HepG2 (cell line): ENCODE data around the gene SEMA3F. TPM values are rescaled to one million over a fixed set of nuclear protein-coding genes. Genes with fewer than 3 reads are reported as not detected.

ENCODE experiments used
- CC2D1A ChIP-seq: sonication (generic); formaldehyde crosslinking; IDR thresholded peaks from 2 replicates; pipeline ENCODE4 v1.8.1; 2023; ENCODE audit warnings: mild to moderate bottlenecking, missing genetic modification reagents
- DNMT3B ChIP-seq: conservative IDR thresholded peaks from 2 replicates; pipeline ENCODE4 v1.6.1; 2016; ENCODE audit warnings: missing biosample characterization, control low read depth
- EED ChIP-seq: sonication (generic); formaldehyde crosslinking; IDR thresholded peaks from 2 replicates; pipeline ENCODE4 v1.5.0; 2020; ENCODE audit warnings: mild to moderate bottlenecking, missing genetic modification reagents
- ESRRA ChIP-seq: sonication (generic); formaldehyde crosslinking; IDR thresholded peaks from 2 replicates; pipeline ENCODE4 v1.5.1; 2020; ENCODE audit warnings: mild to moderate bottlenecking, low read depth, missing genetic modification reagents
- FUBP1 ChIP-seq: sonication (generic); formaldehyde crosslinking; IDR thresholded peaks from 2 replicates; pipeline ENCODE4 v1.5.1; 2020; ENCODE audit warnings: missing genetic modification reagents, mild to moderate bottlenecking, borderline replicate concordance
- IKZF5 ChIP-seq: IDR thresholded peaks from 2 replicates; pipeline ENCODE4 v1.6.1; 2018; ENCODE audit warnings: missing genetic modification reagents, mild to moderate bottlenecking, missing compliant biosample characterization
- JUNB ChIP-seq: sonication (generic); formaldehyde crosslinking; IDR thresholded peaks from 2 replicates; pipeline ENCODE4 v1.8.0; 2022; ENCODE audit warnings: missing genetic modification reagents, mild to moderate bottlenecking, borderline replicate concordance
- KAT8 ChIP-seq: IDR thresholded peaks from 2 replicates; pipeline ENCODE4 v1.6.1; 2016; ENCODE audit warnings: missing genetic modification reagents, missing compliant biosample characterization
- MIER2 ChIP-seq: IDR thresholded peaks from 2 replicates; pipeline ENCODE4 v1.6.1; 2016; ENCODE audit warnings: missing biosample characterization, missing genetic modification reagents
- NR2F2 ChIP-seq: IDR thresholded peaks from 2 replicates; pipeline ENCODE4 v1.6.1; 2012; ENCODE audit warnings: low read depth, inconsistent platforms, borderline replicate concordance
- RCOR2 ChIP-seq: IDR thresholded peaks from 2 replicates; pipeline ENCODE4 v1.6.1; 2016; ENCODE audit warnings: missing biosample characterization, missing genetic modification reagents
- SCMH1 ChIP-seq: sonication (generic); formaldehyde crosslinking; IDR thresholded peaks from 2 replicates; pipeline ENCODE4 v1.9.0; 2021; ENCODE audit warnings: missing genetic modification reagents, mild to moderate bottlenecking, borderline replicate concordance
- XRCC5 ChIP-seq: fragments of 200-400 bp; formaldehyde crosslinking; optimal IDR thresholded peaks from 2 replicates; pipeline ENCODE3; 2017; ENCODE audit warnings: mild to moderate bottlenecking, low read length
- ZFP36L2 ChIP-seq: sonication (generic); formaldehyde crosslinking; IDR thresholded peaks from 2 replicates; pipeline ENCODE4 v1.4.0; 2020; ENCODE audit warnings: missing genetic modification reagents
- ZNF205 ChIP-seq: IDR thresholded peaks from 2 replicates; pipeline ENCODE4 v1.6.1; 2018; ENCODE audit warnings: missing biosample characterization, missing genetic modification reagents
- ZNF207 ChIP-seq: fragments of 450-650 bp; IDR thresholded peaks from 2 replicates; pipeline ENCODE4 v1.6.1; 2016; ENCODE audit warnings: antibody characterized with exemption, borderline replicate concordance
- ZNF292 ChIP-seq: sonication (generic); formaldehyde crosslinking; IDR thresholded peaks from 2 replicates; pipeline ENCODE4 v1.8.1; 2022; ENCODE audit warnings: mild to moderate bottlenecking, low read depth, missing genetic modification reagents, borderline replicate concordance
- ZNF503 ChIP-seq: sonication (generic); formaldehyde crosslinking; IDR thresholded peaks from 2 replicates; pipeline ENCODE4 v1.4.0; 2020; ENCODE audit warnings: missing genetic modification reagents
- ZNF512B ChIP-seq: sonication (generic); formaldehyde crosslinking; IDR thresholded peaks from 2 replicates; pipeline ENCODE4 v1.5.1; 2020; ENCODE audit warnings: missing genetic modification reagents, mild to moderate bottlenecking, borderline replicate concordance
- ZSCAN21 ChIP-seq: sonication (generic); formaldehyde crosslinking; IDR thresholded peaks from 2 replicates; pipeline ENCODE4 v1.8.0; 2022; ENCODE audit warnings: mild to moderate bottlenecking, missing genetic modification reagents, moderate library complexity, borderline replicate concordance
- ZSCAN9 ChIP-seq: IDR thresholded peaks from 2 replicates; pipeline ENCODE4 v1.6.1; 2016; ENCODE audit warnings: borderline replicate concordance
- polyA plus RNA-seq, 8 experiments: library from polyadenylated mRNA; depleted of rRNA in 3 of 8; stranded (reverse) in 7 of 8; unstranded in 1 of 8; fragments of >200 nt; fragmentation: Illumina TruSeq in 4 of 8; extraction: Trizol in 4 of 8; gene quantifications; 2 replicates each; pipeline versions ENCODE4 v1.2.1 to v1.2.3, GENCODE V29; 2011 to 2016; ENCODE audit warnings: low read depth in 4 of 8, missing spikeins in 1 of 8, mixed read lengths in 1 of 8; ENCODE audit not compliant: insufficient read depth in 1 of 8
- total RNA-seq, 5 experiments: library from RNA; depleted of rRNA; stranded (reverse); fragments of >200 nt; fragmentation: Illumina TruSeq; extraction: Trizol; gene quantifications; 2 replicates each; pipeline ENCODE4 v1.2.3, GENCODE V29; 2016; ENCODE audit warnings: low read depth in 1 of 5

SEMA3F gene
- total and polyA plus RNA-seq, 2 of the 13 experiments (the other 11 are each of a cell fraction or from before 2014, with no cell fraction given) = 7.6 to 17.2 TPM

GRCh38 chr3:50227390-50228183, 72.5 kb downstream of the SEMA3F start (continued):
- TF ChIP-seq ZNF503 (CRISPR knock-in tag) = peak; percentile 63; the same call in 1 of the 2 replicates
- TF ChIP-seq FUBP1 (CRISPR knock-in tag) = no peak
- peak; percentile 64; the same call in 1 of the 2 replicates for TF ChIP-seq ZSCAN21 (CRISPR knock-in tag)
- TF ChIP-seq IKZF5 (CRISPR knock-in tag) = peak; percentile 95
- TF ChIP-seq ZNF205 = peak; percentile 87
- no peak for TF ChIP-seq RCOR2 (CRISPR knock-in tag)
- TF ChIP-seq ZSCAN9 (CRISPR knock-in tag) = no peak
- TF ChIP-seq ZNF207 = no peak
- 0 out of 2 replicates have a peak, but pooled peaks have one; percentile 38 for TF ChIP-seq MIER2 (CRISPR knock-in tag)
- TF ChIP-seq XRCC5 = peak; percentile 89
- peak; percentile 97 for TF ChIP-seq KAT8 (CRISPR knock-in tag)
- TF ChIP-seq EED (CRISPR knock-in tag) = no peak; the same call in 1 of the 2 replicates
- TF ChIP-seq ESRRA (CRISPR knock-in tag) = no peak
- 0 out of 2 replicates have a peak, but pooled peaks have one; percentile 37 for TF ChIP-seq ZNF292
- no peak for TF ChIP-seq ZNF512B
- no peak for TF ChIP-seq ZFP36L2
- no peak for TF ChIP-seq CC2D1A
- TF ChIP-seq JUNB (CRISPR knock-in tag) = no peak
- no peak for TF ChIP-seq SCMH1 (CRISPR knock-in tag)
- TF ChIP-seq NR2F2 = no peak
- TF ChIP-seq DNMT3B (CRISPR knock-in tag) = peak; percentile 51; the same call in 1 of the 2 replicates
